ENCODE measurements around the gene MYO1E. TPM values are rescaled to one million over a fixed set of nuclear protein-coding genes. Genes with fewer than 3 reads are reported as not detected.

MYO1E gene
- total and polyA plus RNA-seq, 4 donors, result 6.7 to 70.9 (median 21.6) TPM

- WGBS, result 40% methylated on average over 4 of the region's 4 CpGs
- no peak overlapping the region for H3K9ac ChIP-seq (ENCODE audit: low read depth in 1 of 2, low read length in 2 of 2)
- H3K36me3 ChIP-seq (ENCODE audit: control insufficient read depth in 4 of 4, insufficient read depth in 3 of 4, low read depth in 1 of 4, low read length in 3 of 4), result no peaks in the 10 kb centered on the region
- DNase-seq (ENCODE audit: low spot score), result no peak
- no peaks in the 10 kb centered on the region for H3K9me3 ChIP-seq (ENCODE audit: control insufficient read depth in 4 of 4, low read length in 3 of 4)
- no peaks in the 10 kb centered on the region for H3K27me3 ChIP-seq (ENCODE audit: control insufficient read depth in 4 of 4, insufficient read depth in 4 of 4, low read length in 3 of 4)
- TF ChIP-seq NR2F2 (IDR thresholded peaks at IDR 0.05) (no peak), RXRA (IDR thresholded peaks at IDR 0.05) (peak in 1 of 2 donors; percentile 53), ATF3 (IDR thresholded peaks at IDR 0.05) (no peak), HNF4G (IDR thresholded peaks at IDR 0.05) (no peak), EGR1 (IDR thresholded peaks at IDR 0.05; ENCODE audit: low read depth in 2 of 2) (no peak), JUND (IDR thresholded peaks at IDR 0.05) (no peak), RAD21 (IDR thresholded peaks at IDR 0.05) (no peak), TAF1 (conservative IDR thresholded peaks at IDR 0.05) (no peak), GABPA (IDR thresholded peaks at IDR 0.05 in 1 of 2, conservative IDR thresholded peaks at IDR 0.05 in 1 of 2) (no peak), MAX (IDR thresholded peaks at IDR 0.05) (no peak), FOXA2 (IDR thresholded peaks at IDR 0.05) (no peak), YY1 (IDR thresholded peaks at IDR 0.05) (peak; percentile 53), HNF4A (conservative IDR thresholded peaks at IDR 0.05) (peak in 1 of 2 donors; percentile 15), FOXA1 (IDR thresholded peaks at IDR 0.05) (no peak), SP1 (IDR thresholded peaks at IDR 0.05) (peak; percentile 43)
- TF ChIP-seq, protein P1, sequence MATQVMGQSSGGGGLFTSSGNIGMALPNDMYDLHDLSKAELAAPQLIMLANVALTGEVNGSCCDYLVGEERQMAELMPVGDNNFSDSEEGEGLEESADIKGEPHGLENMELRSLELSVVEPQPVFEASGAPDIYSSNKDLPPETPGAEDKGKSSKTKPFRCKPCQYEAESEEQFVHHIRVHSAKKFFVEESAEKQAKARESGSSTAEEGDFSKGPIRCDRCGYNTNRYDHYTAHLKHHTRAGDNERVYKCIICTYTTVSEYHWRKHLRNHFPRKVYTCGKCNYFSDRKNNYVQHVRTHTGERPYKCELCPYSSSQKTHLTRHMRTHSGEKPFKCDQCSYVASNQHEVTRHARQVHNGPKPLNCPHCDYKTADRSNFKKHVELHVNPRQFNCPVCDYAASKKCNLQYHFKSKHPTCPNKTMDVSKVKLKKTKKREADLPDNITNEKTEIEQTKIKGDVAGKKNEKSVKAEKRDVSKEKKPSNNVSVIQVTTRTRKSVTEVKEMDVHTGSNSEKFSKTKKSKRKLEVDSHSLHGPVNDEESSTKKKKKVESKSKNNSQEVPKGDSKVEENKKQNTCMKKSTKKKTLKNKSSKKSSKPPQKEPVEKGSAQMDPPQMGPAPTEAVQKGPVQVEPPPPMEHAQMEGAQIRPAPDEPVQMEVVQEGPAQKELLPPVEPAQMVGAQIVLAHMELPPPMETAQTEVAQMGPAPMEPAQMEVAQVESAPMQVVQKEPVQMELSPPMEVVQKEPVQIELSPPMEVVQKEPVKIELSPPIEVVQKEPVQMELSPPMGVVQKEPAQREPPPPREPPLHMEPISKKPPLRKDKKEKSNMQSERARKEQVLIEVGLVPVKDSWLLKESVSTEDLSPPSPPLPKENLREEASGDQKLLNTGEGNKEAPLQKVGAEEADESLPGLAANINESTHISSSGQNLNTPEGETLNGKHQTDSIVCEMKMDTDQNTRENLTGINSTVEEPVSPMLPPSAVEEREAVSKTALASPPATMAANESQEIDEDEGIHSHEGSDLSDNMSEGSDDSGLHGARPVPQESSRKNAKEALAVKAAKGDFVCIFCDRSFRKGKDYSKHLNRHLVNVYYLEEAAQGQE (IDR thresholded peaks at IDR 0.05), result peak; percentile 65
- TF ChIP-seq, protein P2, sequence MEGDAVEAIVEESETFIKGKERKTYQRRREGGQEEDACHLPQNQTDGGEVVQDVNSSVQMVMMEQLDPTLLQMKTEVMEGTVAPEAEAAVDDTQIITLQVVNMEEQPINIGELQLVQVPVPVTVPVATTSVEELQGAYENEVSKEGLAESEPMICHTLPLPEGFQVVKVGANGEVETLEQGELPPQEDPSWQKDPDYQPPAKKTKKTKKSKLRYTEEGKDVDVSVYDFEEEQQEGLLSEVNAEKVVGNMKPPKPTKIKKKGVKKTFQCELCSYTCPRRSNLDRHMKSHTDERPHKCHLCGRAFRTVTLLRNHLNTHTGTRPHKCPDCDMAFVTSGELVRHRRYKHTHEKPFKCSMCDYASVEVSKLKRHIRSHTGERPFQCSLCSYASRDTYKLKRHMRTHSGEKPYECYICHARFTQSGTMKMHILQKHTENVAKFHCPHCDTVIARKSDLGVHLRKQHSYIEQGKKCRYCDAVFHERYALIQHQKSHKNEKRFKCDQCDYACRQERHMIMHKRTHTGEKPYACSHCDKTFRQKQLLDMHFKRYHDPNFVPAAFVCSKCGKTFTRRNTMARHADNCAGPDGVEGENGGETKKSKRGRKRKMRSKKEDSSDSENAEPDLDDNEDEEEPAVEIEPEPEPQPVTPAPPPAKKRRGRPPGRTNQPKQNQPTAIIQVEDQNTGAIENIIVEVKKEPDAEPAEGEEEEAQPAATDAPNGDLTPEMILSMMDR (IDR thresholded peaks at IDR 0.05; ENCODE audit: low read depth, low read length, missing input control), result no peak
- TF ChIP-seq, protein P3, sequence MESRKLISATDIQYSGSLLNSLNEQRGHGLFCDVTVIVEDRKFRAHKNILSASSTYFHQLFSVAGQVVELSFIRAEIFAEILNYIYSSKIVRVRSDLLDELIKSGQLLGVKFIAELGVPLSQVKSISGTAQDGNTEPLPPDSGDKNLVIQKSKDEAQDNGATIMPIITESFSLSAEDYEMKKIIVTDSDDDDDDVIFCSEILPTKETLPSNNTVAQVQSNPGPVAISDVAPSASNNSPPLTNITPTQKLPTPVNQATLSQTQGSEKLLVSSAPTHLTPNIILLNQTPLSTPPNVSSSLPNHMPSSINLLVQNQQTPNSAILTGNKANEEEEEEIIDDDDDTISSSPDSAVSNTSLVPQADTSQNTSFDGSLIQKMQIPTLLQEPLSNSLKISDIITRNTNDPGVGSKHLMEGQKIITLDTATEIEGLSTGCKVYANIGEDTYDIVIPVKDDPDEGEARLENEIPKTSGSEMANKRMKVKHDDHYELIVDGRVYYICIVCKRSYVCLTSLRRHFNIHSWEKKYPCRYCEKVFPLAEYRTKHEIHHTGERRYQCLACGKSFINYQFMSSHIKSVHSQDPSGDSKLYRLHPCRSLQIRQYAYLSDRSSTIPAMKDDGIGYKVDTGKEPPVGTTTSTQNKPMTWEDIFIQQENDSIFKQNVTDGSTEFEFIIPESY (IDR thresholded peaks at IDR 0.05), result no peak
- H3K27ac ChIP-seq (ENCODE audit: low read depth in 1 of 2, low read length in 2 of 2), result peak overlapping the region; percentile 50 to 52
- peaks cover 9 to 30% (median 19%) of the 10 kb centered on the region in 4 donors for H3K4me1 ChIP-seq (ENCODE audit: control insufficient read depth in 4 of 4, insufficient read depth in 4 of 4, low read length in 3 of 4)
- no peak overlapping the region for H3K4me3 ChIP-seq (ENCODE audit: low read depth in 1 of 3, low read length in 3 of 3)
Measured at GRCh38 chr15:59258317-59258716, 114.4 kb downstream of the MYO1E start.

Data from liver (tissue), 9 donors.